A549 (cell line): ENCODE data around the gene TUG1.

ENCODE experiments used
- CBX8 ChIP-seq: fragments of 200-600 bp; sonication (generic); IDR thresholded peaks from 2 replicates; pipeline ENCODE4 v1.6.1; 2016
- ESRRA ChIP-seq: fragments of 150-350 bp; IDR thresholded peaks from 2 replicates; pipeline ENCODE4 v1.6.1; 2014; ENCODE audit warnings: mild to moderate bottlenecking, low read length, borderline replicate concordance
- HDAC2 ChIP-seq: fragments of 200-600 bp; sonication (generic); IDR thresholded peaks from 2 replicates; pipeline ENCODE4 v1.6.1; 2016
- MAZ ChIP-seq: fragments of 150-350 bp; IDR thresholded peaks from 2 replicates; pipeline ENCODE4 v1.6.1; 2014; ENCODE audit warnings: antibody characterized with exemption, low read depth, low read length, borderline replicate concordance
- MYC ChIP-seq: IDR thresholded peaks from 2 replicates; pipeline ENCODE4 v1.6.1; 2012; ENCODE audit warnings: mild to moderate bottlenecking, inconsistent platforms, low read length, improper control_type of control experiment, borderline replicate concordance
- NPAS2 ChIP-seq: fragments of 250-450 bp; sonication (Bioruptor Pico); IDR thresholded peaks from 2 replicates; pipeline ENCODE4 v1.8.0; 2022; ENCODE audit warnings: mild to moderate bottlenecking, moderate library complexity, borderline replicate concordance
- POLR2A ChIP-seq: IDR thresholded peaks from 2 replicates; pipeline ENCODE4 v1.6.1; 2012; ENCODE audit warnings: mild to moderate bottlenecking, low read length
- POLR2AphosphoS2 ChIP-seq: conservative IDR thresholded peaks from 2 replicates; pipeline ENCODE4 v1.6.1; 2012; ENCODE audit warnings: low read length, improper control_type of control experiment, inconsistent platforms
- RARB ChIP-seq: fragments of 250-450 bp; sonication (Bioruptor Pico); IDR thresholded peaks from 2 replicates; pipeline ENCODE4 v1.8.0; 2021; ENCODE audit warnings: mild to moderate bottlenecking, moderate library complexity
- TF ChIP-seq, protein P1 (sequence below): fragments of >200 bp; sonication (Bioruptor Twin); formaldehyde crosslinking; IDR thresholded peaks from 3 replicates; pipeline ENCODE4 v1.5.1; 2016
- TF ChIP-seq, protein P2 (sequence below): IDR thresholded peaks from 2 replicates; pipeline ENCODE4 v1.6.1; 2012

DNA sequence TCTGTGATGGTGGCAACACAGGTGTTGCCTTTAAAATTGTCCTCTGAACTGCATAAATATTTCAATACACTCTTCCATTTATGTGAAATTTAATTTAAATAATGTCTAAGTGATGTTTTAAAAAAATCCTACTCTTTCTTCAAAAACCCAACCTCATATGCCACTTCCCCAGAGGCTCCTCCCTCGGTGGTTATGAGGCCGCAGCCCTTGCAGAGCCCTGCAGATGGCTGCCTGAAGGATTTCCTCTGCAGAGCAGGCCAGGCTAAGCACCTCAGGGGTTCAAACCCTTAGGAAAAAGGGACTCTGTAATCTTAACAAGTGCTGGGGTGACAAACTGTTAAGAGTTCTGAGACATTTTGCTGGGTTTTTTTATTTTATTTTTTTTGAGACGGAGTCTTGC is 25.7 kb upstream of the TUG1 start:
- TF ChIP-seq HDAC2: no peak
- TF ChIP-seq, protein P1, sequence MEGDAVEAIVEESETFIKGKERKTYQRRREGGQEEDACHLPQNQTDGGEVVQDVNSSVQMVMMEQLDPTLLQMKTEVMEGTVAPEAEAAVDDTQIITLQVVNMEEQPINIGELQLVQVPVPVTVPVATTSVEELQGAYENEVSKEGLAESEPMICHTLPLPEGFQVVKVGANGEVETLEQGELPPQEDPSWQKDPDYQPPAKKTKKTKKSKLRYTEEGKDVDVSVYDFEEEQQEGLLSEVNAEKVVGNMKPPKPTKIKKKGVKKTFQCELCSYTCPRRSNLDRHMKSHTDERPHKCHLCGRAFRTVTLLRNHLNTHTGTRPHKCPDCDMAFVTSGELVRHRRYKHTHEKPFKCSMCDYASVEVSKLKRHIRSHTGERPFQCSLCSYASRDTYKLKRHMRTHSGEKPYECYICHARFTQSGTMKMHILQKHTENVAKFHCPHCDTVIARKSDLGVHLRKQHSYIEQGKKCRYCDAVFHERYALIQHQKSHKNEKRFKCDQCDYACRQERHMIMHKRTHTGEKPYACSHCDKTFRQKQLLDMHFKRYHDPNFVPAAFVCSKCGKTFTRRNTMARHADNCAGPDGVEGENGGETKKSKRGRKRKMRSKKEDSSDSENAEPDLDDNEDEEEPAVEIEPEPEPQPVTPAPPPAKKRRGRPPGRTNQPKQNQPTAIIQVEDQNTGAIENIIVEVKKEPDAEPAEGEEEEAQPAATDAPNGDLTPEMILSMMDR: no peak
- no peak for TF ChIP-seq ESRRA
- TF ChIP-seq, protein P2, sequence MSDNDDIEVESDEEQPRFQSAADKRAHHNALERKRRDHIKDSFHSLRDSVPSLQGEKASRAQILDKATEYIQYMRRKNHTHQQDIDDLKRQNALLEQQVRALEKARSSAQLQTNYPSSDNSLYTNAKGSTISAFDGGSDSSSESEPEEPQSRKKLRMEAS: no peak
- no peak for TF ChIP-seq POLR2A
- TF ChIP-seq RARB (CRISPR knock-in tag): no peak
- TF ChIP-seq POLR2AphosphoS2: no peak
- TF ChIP-seq MYC: no peak
- TF ChIP-seq MAZ: no peak
- no peak for TF ChIP-seq NPAS2 (CRISPR knock-in tag)
- TF ChIP-seq CBX8: no peak
